Right forelimb (tissue), 1 donor: ENCODE data around the gene DONSON.
"Not testable (repeated sequence)": the region's sequence is repeated elsewhere in the genome, so short reads cannot be mapped to it uniquely, and the experiment has no call there.

ENCODE experiments used
- DNase-seq: peaks from one replicate; pipeline ENCODE4 v3.0.0-alpha.2; 2018

Gene DONSON, protein sequence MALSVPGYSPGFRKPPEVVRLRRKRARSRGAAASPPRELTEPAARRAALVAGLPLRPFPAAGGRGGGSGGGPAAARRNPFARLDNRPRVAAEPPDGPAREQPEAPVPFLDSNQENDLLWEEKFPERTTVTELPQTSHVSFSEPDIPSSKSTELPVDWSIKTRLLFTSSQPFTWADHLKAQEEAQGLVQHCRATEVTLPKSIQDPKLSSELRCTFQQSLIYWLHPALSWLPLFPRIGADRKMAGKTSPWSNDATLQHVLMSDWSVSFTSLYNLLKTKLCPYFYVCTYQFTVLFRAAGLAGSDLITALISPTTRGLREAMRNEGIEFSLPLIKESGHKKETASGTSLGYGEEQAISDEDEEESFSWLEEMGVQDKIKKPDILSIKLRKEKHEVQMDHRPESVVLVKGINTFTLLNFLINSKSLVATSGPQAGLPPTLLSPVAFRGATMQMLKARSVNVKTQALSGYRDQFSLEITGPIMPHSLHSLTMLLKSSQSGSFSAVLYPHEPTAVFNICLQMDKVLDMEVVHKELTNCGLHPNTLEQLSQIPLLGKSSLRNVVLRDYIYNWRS

DNA sequence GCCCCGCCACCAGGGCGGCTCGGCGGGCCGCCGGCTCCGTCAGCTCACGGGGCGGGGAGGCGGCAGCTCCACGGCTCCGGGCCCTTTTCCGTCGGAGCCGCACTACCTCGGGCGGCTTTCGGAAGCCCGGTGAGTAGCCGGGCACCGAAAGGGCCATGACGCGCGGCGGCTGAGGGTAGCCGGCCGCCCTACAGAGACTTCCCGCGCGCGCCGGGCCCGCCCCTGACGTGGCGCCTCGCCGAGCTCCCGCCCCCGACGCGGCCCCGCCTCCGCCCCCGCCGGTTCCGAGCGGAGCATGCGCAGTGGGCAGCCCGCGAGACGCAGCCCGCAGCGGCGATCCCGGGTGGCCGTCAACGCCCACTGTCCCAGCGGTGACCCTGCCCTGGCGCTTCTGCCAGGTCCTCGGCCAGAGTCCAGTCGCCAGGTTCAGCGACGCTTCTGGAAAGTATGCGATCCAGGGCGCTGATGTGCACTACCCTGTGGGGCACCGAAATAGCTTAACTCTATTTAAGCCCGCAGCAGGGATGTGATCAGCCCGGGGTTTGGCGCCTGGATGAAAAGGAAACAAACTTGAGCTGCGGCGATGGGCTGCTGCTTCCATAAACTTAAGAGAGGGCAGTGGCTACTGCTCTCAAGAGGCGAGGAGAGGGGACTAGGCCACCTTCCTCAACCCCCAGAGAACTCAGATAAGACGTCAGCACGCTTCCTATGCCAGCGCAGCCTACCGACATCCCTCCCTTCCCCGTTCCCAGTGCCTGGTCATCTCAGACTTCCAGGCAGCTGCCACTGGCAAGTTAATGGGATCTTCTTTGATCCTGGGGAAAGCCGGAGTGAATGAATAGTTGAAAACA, at the start of gene DONSON:
Gene DONSON (minus strand): TSS at position 200 of the 851 bp plus-strand sequence. CDS start 43 bp downstream, at position 157.
- DNase-seq = peak; percentile 95

DNA sequence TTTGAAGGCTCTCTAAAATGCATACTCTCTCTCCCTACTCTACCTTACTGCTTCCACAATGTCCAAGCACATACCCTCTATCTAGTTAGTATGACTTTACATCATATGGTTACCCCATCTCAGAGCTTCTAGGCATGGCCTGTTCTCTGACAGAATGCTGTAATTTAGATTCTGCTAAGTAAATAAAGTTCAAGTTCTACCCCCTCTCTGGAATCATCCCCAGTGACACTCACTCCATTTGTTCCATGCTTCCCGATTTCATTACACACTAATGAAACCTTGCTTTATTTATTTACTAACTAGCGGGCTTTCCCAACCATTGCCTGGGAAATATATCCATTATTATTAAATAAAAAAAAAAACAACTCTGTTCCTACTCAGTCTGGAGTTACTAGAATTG, 45.8 kb upstream of the DONSON start:
- no peak for DNase-seq

DNA sequence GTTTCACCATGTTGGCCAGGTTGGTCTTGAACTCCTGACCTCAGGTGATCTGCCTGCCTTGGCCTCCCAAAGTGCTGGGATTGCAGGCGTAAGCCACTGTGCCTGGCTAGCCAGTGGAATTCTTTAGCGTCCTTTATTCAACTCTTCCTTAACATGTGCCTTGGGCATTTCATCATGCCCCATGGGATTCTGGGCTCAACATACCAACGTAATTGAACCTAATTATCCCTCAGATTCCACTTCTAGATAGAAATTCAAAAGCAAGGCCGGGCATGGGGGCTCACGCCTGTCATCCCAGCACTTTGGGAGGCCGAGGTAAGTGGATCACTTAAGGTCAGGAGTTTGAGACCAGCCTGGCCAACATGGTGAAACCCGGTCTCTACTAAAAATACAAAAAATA, 37.7 kb upstream of the DONSON start:
- DNase-seq = not testable (repeated sequence)

DNA sequence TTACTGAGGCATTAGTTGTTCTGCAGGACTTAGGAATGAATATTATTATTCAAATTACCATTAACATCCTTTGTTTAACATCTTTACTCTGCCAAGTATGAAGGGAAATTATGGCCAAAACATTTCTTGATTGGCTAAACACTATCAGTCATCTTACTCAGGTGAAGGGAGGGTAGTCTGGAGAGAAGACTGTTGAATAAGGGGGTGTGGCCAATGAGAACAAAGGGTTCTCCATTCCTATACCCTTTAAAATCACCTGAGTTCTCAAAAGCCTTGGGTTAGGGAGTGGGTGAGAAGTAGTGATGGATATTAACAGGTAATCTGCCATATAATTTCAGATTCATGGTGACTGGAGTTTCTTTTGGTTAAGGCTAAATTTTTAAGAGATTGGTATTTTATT, 33.8 kb upstream of the DONSON start:
- no peak for DNase-seq

DNA sequence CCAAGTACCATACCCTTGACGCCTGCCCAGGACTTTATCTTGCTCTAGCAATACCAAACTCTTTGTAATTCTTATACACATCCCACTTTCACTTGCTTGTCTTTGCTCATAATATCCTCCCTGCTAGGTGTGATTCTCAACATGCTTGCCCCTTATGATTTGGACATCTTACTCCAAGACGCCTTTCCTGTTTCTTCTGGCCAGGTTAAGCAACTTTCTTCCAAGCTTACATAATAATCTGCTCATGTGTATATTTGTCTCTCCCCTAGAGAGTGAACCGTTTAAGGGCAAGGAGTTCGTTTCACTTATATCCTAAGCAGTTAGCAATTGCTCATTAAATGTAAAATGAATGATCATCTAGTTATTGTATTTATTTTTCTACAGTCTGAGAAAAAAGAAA, 31.2 kb upstream of the DONSON start:
- DNase-seq = no peak

DNA sequence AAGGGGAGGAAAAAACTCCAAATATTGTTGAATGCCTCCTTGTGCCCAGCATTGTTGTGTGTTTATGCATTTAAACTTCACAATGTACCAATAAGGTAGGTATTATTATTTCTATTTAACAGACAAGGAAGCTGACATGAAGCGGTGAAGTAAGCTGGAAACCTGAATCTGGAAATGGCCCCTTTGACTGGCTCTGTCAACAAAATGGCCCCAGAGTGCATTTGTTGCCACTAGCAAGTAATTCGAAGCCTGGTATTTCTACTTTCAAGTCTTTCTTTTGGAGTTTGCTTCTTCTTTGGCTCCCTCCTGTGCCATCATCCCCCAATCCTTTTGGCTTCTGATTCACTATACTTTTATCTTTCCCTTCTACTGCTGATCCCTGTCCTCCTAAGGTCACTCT, 29.9 kb upstream of the DONSON start:
- DNase-seq = no peak

DNA sequence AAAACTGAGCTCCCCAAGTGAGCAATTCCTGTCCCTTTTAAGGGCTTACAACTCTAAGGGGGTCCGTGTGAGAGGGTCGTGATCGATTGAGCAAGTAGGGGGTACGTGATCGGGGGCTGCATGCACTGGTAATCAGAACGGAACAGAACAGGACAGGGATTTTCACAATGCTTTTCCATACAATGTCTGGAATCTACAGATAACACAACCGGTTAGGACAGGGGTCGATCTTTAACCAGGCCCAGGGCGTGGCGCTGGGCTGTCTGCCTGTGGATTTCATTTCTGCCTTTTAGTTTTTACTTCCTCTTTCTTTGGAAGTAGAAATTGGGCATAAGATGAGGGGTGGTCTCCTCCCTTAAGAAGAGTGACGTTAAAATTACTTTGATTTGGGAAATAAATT, 29.1 kb upstream of the DONSON start:
- DNase-seq = not testable (repeated sequence)

DNA sequence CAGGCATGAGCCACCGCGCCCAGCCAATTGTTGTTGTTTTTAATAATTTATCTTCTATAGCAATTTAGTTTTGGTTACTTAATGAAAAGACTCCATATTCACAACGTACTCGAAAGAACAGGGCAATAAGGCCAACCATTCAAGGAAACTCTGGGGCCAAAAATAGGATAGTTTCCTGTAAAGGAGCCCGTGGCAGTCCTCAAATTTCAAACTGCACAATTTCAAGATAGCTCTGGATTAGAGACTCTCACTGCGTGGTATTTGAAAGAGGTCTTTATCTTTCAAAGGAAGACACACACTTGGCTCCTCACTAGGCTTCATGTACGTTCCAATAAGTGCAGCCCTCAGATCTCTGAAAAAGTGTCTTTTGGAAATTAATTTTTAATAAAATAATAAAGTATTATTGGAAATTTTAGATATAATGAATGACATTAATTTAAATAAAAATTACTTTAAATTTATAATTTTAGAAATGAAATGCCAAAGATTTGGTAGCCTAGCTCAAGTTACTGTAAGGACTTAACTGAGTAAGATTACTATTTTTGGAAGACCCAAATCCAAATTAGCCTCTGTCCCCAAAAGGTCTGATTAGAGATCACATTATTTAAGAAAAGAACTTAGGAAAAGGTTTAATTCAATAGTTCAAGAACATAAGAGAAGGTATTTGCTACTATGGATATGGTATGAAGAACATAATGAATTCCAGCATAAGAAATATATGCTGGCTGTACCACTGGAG, 22.7 kb upstream of the DONSON start:
- DNase-seq = no peak

DNA sequence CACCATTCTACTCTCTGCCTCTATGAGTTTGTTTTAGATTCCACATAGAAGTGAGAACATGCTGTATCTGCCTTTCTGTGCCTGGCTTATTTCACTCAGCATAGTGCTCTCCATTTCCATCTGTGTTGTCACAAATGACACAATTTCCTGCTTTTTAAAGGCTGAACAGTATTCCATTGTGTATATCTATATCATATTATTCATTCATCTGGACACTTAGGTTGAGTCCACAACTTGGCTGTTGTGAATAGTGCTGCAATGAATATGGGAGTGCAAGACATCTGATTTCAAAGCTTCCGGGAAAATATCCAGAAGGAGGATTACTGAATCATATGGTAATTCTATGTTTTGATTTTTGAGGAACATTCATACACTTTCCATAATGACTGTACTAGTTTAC, 20.1 kb upstream of the DONSON start:
- no peak for DNase-seq

DNA sequence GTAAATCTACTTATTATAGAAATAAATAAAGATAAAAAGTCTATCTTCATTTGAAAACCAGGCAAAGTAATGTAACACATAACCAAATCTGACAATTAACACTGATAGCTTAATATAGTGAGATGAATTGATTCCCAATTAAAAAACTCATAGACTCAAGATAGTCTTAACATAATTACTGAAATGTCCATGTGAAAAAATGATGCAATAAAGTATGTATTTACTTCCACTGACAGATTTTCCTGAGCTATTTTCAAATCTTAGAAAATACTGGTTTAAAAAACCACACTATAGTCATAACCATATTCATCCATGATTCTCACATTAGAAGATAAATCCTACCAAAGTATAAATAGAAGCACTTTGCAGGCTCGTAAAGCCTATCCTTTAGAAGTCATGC, 9.6 kb upstream of the DONSON start:
- no peak for DNase-seq

DNA sequence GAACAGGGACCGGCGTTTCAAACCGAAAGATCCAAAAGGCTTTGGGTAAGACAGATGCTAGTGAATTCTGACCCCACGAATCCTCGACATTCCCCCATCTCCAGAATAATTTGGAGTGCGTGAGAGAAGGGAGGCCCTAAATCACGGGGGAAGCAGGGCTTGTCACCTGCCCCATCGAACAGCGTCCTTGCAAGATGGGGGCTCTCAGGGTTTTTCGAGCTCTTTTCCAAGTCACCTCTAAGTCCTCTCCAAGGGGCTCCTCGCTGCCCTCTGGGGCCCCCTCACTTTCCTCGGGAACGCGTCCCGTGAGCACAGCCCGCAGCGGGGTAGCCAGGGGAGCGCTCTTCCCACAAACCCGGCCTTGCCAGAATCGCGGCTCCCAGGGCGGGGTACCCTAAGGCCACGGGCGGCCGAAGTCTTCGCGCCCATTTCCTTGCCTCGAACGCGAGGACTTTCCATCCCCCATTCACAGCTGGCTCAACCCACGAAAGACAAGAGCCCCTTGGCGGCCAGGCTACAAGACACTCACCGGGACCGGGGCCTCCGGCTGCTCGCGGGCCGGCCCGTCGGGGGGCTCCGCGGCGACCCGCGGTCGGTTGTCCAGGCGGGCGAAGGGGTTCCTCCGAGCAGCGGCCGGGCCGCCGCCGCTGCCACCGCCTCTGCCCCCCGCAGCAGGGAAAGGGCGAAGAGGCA, 546 bp downstream of the DONSON start:
- peak; percentile 77 for DNase-seq

DNA sequence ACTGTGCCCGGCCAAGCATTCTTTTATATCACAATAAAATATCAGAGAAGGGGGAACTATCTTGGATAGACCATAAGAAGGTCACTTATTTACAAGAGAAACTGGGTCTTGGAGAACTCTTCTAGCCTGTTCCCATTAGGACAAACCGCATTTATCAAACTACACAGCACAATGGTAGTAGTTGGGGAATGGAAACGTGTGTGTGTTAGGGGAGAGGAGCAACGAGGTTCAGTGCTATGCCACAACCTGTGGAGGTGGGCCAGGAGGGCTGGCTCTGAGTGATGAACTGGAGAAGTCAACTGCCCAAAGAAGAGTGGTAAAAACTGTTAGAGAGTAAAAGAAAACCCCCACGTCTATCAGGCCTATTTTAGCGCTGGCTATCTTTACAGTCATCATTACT, 1.6 kb downstream of the DONSON start:
- no peak for DNase-seq

DNA sequence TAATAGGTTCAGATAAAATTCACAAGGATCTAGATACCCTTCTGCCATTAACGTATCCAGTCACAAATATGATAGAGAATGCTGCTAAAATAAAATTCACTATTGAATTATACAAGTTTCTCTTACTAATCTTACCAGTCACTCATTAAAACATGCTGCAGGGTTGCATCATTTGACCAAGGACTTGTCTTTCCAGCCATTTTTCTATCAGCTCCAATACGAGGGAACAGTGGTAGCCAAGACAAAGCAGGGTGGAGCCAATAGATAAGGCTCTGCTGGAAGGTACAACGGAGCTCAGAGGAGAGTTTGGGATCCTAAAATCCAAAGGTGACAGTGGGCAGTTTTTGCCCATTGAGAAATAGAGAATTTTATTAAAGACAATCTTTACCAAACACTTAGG, 4.0 kb downstream of the DONSON start:
- DNase-seq = no peak

DNA sequence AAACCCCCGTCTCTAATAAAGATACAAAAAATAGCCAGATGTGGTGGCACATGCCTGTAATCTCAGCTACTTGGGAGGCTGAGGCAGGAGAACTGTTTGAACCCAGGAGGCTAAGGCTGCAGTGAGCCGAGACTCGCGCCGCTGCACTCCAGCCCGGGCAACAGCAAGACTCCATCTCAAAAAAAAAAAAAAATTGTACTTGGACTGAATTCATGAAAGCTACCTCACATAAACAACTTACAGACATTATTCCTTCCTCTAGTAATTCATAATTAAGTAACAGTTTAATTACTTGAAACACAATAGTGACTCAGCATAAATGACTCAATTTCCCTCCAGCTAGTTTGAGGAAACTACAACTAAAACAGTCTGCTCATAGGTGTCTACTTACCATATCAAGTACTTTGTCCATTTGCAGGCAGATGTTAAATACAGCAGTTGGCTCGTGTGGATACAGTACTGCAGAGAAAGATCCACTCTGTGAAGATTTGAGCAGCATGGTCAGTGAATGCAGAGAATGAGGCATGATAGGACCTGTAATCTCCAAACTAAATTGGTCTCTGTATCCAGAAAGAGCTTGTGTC, 9.4 kb downstream of the DONSON start:
- DNase-seq = no peak

DNA sequence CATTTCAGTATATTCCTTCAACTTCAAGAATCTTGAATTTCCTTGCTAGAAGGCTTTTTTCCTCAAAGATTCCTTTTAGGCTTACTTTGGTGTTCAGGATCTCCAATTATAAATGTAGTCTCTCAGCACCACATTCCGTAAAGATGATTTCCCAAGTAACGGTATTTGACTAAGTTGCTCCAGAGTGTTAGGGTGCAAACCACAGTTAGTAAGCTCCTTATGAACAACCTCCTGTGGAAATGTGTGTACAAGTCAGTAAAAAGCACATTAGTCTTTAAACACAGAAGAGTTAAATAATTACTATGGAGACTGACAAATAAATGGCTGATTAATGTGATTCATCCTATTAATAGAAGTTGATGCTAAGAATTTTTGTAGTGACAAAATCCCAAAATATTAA, 10.3 kb downstream of the DONSON start:
- DNase-seq = no peak

DNA sequence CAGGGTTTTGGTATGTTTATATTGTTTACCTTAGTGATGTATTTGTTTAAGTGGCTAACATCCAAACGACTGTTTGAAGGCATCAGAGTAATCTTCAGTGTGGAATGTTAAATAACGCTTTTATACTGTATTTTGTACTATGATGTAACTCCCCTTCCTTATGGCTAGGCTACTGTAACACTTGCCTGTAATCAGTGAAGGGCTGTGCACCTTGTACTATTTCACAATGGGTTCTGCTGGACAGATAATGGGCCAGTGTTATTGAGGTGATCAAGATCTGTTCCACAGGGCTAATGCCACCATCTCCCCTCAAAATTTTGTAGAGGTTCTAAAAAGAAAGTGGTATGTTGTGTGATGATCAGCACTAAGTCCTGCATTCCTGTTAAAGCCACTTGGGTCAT, 11.7 kb downstream of the DONSON start:
- DNase-seq = not testable (repeated sequence)

DNA sequence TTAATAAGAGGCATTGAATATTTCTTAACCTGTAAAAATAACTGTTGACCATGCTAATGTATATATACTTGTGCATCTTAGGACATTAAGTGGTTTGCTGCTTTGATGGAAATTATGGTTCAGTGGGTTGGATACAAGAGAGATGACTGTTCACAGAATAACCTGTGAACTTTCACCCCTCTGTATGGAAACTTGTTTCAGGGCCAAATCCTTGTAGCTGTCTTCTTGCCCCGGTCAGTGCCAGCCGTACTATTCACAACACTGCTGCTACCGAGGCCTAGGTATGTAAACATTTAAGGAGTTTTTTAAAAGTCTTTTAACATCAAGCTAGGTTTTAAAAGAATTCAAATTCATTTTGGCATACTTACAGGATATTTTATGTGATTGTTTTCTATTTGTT, 16.1 kb downstream of the DONSON start:
- DNase-seq = no peak

DNA sequence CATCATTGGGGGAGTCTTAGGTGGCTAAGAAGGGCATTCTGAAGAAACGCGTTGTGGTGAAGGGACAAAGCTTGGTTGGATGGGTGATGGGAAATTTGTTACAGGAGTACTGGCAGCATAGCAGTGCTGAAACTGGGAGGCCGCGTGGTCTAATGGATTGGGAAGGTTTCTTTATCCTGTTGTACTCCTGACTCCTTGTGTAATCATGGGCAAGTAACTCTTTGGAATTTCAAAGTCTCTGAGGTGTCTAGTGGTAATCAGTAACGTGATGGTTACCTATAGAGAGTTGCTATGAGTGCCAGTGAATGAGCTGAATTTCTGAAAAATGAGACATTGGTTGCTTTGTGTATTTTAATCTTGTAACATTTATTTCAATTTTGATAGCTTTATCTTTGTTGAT, 18.5 kb downstream of the DONSON start:
- DNase-seq = no peak

DNA sequence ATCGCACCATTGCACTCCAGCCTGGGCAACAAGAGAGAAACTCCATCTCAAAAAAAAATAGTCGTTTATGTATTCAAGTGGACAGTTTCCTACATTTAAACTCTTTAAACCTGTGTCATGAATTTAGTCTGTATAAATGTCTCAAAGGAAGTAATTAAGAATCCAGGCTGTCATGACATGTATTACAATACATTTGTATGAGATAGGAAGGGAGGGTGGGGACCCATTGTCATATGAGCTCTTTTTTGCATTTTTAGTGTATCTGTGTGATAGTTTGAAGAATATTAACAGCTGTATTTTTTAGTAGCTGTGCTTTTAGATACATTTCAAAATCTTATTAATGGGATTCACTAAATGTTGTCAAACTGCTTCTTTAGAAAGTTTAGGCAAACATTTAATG, 20.0 kb downstream of the DONSON start:
- no peak for DNase-seq

DNA sequence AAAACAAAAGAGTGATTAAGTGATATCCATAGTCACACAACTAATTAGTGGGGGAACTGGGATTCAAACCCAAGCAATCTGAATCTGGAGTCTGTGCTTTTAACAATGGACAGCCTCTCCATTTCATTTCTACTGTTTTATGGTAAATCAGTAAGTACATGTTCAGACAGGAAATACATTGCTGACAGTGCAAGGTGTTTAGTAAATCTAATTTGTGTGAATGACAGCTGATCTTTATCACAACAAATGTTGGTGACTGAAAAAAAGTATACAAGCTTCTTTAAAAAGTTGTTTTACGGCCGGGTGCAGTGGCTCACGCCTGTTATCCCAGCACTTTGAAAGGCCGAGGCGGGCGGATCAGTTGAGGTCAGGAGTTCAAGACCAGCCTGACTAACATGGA, 20.6 kb downstream of the DONSON start:
- DNase-seq = no peak

DNA sequence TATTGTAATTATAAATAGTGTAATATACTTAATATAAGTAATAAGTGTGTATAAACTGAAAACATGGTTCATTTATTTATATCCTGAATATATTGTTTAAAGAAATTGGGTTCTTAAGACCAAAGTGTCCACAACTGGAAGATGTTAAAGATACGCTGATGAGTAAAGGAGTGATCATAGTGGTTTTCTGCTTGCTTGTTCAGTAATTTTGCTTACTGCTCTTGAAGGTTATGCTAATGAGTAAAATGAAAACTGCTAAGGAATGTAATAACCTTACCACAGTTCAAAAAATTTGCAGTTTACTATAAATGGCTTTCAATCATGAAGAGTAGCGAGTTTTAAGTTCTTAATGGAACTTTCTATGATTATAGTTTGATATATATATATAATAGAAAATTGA, 22.0 kb downstream of the DONSON start:
- no peak for DNase-seq

DNA sequence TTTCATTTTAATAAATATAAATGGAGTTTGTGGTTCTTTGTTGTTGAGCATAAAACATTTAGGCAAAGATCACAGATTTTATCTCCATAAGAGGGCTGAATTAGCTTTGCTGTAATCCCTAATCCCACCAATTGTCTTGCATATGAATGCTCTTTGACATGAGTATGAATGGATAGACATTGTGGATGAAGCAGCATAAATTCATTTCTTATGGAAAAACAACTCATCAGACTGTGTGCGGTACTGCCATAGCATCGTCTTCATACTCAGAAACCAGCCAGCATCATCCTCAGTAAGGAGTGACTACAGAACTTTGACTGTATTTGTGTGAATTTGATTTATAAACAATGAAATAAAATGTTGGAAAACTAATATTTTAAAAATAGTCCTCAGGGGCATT, 26.1 kb downstream of the DONSON start:
- DNase-seq = no peak
